NT2/D1 (cell line): Measurements from ENCODE around the gene SLC24A3.

Source experiments
- YY1 ChIP-seq: IDR thresholded peaks from 2 replicates; pipeline ENCODE4 v1.6.1; 2011; ENCODE audit not compliant: insufficient read length, insufficient read depth
- ZNF274 ChIP-seq: IDR thresholded peaks from 2 replicates; pipeline ENCODE4 v1.6.1; 2011; ENCODE audit warnings: mild to moderate bottlenecking, low read depth, low read length

- no peak for TF ChIP-seq YY1
- no peak for TF ChIP-seq ZNF274
These were observed 115.0 kb downstream of the SLC24A3 start for GRCh38 chr20:19327401-19327800.
